Breast epithelium (tissue), 4 donors: ENCODE results near the gene CCDC54. TPM values are rescaled to one million over a fixed set of nuclear protein-coding genes. Genes with fewer than 3 reads are reported as not detected.

Experiments
- DNase-seq, 2 donors: peaks; one replicate each; pipeline ENCODE4 v3.0.0-alpha.2; 2019; ENCODE audit warnings: low spot score in 2 of 2
- H3K27ac ChIP-seq, 2 donors: fragments of 200-600 bp; sonication (generic) in 1 of 2; one replicate each; pipeline ENCODE4 v1.5.1; 2016 to 2019; ENCODE audit warnings: mild to moderate bottlenecking in 1 of 2
- H3K27me3 ChIP-seq, 2 donors: fragments of 200-600 bp; sonication (generic) in 1 of 2; one replicate each; pipeline versions ENCODE4 v1.5.1 to v1.6.0; 2017 to 2019; ENCODE audit warnings: control low read depth in 1 of 2, mild to moderate bottlenecking in 1 of 2
- H3K36me3 ChIP-seq: fragments of 200-600 bp; one replicate; pipeline ENCODE4 v1.5.1; 2019
- H3K4me1 ChIP-seq, 2 donors: fragments of 200-600 bp; sonication (generic); one replicate each; pipeline ENCODE4 v1.5.1; 2016 to 2019; ENCODE audit warnings: control low read depth in 1 of 2
- H3K4me3 ChIP-seq, 3 donors: fragments of 200-600 bp; sonication (generic); 1 replicate in 2 of 3; 2 replicates in 1 of 3; pipeline ENCODE4 v1.5.1; 2016 to 2019; ENCODE audit warnings: mild to moderate bottlenecking in 3 of 3, moderate library complexity in 2 of 3
- H3K9me3 ChIP-seq, 2 donors: fragments of 200-600 bp; sonication (generic) in 1 of 2; one replicate each; pipeline ENCODE4 v1.5.1; 2016 to 2019; ENCODE audit warnings: control low read depth in 1 of 2
- POLR2A ChIP-seq: fragments of 450-650 bp; IDR thresholded peaks from one replicate; pipeline ENCODE4 v1.6.1; 2016; ENCODE audit warnings: antibody characterized with exemption, mild to moderate bottlenecking, moderate library complexity
- POLR2AphosphoS5 ChIP-seq, 3 donors: sonication (generic); formaldehyde crosslinking; IDR thresholded peaks; one replicate each; pipeline ENCODE4 v1.6.1; 2017; ENCODE audit warnings: antibody characterized with exemption in 3 of 3
- intact Hi-C: fragments of 100-400 bp; cut with DNase I; formaldehyde crosslinking; loops from one replicate; pipeline ENCODE4 v1.15.1; 2023; ENCODE audit warnings: low total_unique reads
- total RNA-seq, 3 donors: library from RNA; depleted of rRNA; stranded (reverse); fragments of >200 nt; gene quantifications; one replicate each; pipeline ENCODE4 v1.1.0, GENCODE V29; 2016
- TF ChIP-seq, protein P1 (sequence below), 3 donors: fragments of 450-650 bp; IDR thresholded peaks; one replicate each; pipeline ENCODE4 v1.5.1; 2016 to 2017; ENCODE audit warnings: antibody characterized with exemption in 3 of 3, mild to moderate bottlenecking in 3 of 3, moderate library complexity in 3 of 3

The CCDC54 gene
- total RNA-seq, 3 donors from 2014 or later: 0.33 TPM; not detected in 2

- H3K9me3 ChIP-seq: no peaks in the 10 kb centered on the region
- no peak for TF ChIP-seq POLR2AphosphoS5 (IDR thresholded peaks at IDR 0.05)
- no peak for TF ChIP-seq POLR2A
- TF ChIP-seq, protein P1, sequence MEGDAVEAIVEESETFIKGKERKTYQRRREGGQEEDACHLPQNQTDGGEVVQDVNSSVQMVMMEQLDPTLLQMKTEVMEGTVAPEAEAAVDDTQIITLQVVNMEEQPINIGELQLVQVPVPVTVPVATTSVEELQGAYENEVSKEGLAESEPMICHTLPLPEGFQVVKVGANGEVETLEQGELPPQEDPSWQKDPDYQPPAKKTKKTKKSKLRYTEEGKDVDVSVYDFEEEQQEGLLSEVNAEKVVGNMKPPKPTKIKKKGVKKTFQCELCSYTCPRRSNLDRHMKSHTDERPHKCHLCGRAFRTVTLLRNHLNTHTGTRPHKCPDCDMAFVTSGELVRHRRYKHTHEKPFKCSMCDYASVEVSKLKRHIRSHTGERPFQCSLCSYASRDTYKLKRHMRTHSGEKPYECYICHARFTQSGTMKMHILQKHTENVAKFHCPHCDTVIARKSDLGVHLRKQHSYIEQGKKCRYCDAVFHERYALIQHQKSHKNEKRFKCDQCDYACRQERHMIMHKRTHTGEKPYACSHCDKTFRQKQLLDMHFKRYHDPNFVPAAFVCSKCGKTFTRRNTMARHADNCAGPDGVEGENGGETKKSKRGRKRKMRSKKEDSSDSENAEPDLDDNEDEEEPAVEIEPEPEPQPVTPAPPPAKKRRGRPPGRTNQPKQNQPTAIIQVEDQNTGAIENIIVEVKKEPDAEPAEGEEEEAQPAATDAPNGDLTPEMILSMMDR (IDR thresholded peaks at IDR 0.05): no peak
- no peak overlapping the region for H3K4me3 ChIP-seq
- DNase-seq: no peak
- H3K27me3 ChIP-seq: no peaks in the 10 kb centered on the region
- no peaks in the 10 kb centered on the region for H3K36me3 ChIP-seq
- no peaks in the 10 kb centered on the region for H3K4me1 ChIP-seq
- H3K27ac ChIP-seq: no peak overlapping the region
- intact Hi-C loops: no loop called here
These were observed 7.7 kb downstream of the CCDC54 start for GRCh38 chr3:107384907-107385306.

- TF ChIP-seq, protein P1 (IDR thresholded peaks at IDR 0.05): no peak
- TF ChIP-seq POLR2A (no peak), POLR2AphosphoS5 (IDR thresholded peaks at IDR 0.05) (no peak)
- Histone ChIP-seq H3K27me3 (no peaks in the 10 kb centered on the region), H3K9me3 (no peaks in the 10 kb centered on the region), H3K4me3 (no peak overlapping the region), H3K4me1 (no peaks in the 10 kb centered on the region), H3K27ac (peak overlapping the region in 1 of 2 donors; percentile 46), H3K36me3 (no peaks in the 10 kb centered on the region)
- DNase-seq: no peak
- intact Hi-C loops: no loop called here
These were observed 10.3 kb downstream of the CCDC54 start for GRCh38 chr3:107387555-107387954.

- intact Hi-C loops: no loop called here
- H3K4me3 ChIP-seq: no peak overlapping the region
These were observed 15.4 kb downstream of the CCDC54 start for GRCh38 chr3:107392549-107393165.

GRCh38 chr3:107394502-107394901 lies 17.3 kb downstream of the CCDC54 start:
- Histone ChIP-seq H3K27ac (no peak overlapping the region), H3K27me3 (no peaks in the 10 kb centered on the region), H3K36me3 (no peaks in the 10 kb centered on the region), H3K9me3 (no peaks in the 10 kb centered on the region), H3K4me3 (no peak overlapping the region), H3K4me1 (no peaks in the 10 kb centered on the region)
- no peak for DNase-seq
- TF ChIP-seq POLR2AphosphoS5 (IDR thresholded peaks at IDR 0.05): no peak
- TF ChIP-seq, protein P1 (IDR thresholded peaks at IDR 0.05): no peak
- TF ChIP-seq POLR2A: no peak
- intact Hi-C loops: no loop called here

More at GRCh38 chr3:107392549-107393165, 15.4 kb downstream of the CCDC54 start:
- peak overlapping the region; percentile 67 to 76 for H3K27ac ChIP-seq
- H3K9me3 ChIP-seq: no peaks in the 10 kb centered on the region
- no peaks in the 10 kb centered on the region for H3K4me1 ChIP-seq
- peak in 1 of 2 donors; percentile 78 for DNase-seq
- TF ChIP-seq POLR2AphosphoS5 (IDR thresholded peaks at IDR 0.05) (no peak), POLR2A (no peak)
- TF ChIP-seq, protein P1 (IDR thresholded peaks at IDR 0.05): no peak
- H3K36me3 ChIP-seq: no peaks in the 10 kb centered on the region
- H3K27me3 ChIP-seq: no peaks in the 10 kb centered on the region

GRCh38 chr3:107395066-107395465 lies 17.8 kb downstream of the CCDC54 start:
- Histone ChIP-seq H3K27ac (no peak overlapping the region), H3K9me3 (no peaks in the 10 kb centered on the region), H3K36me3 (no peaks in the 10 kb centered on the region), H3K4me3 (no peak overlapping the region), H3K4me1 (no peaks in the 10 kb centered on the region), H3K27me3 (no peaks in the 10 kb centered on the region)
- TF ChIP-seq POLR2A (no peak), POLR2AphosphoS5 (IDR thresholded peaks at IDR 0.05) (no peak)
- DNase-seq: no peak
- intact Hi-C loops: no loop called here
